IMR-90 (cell line): Measurements from ENCODE around the gene ART4. TPM values are rescaled to one million over a fixed set of nuclear protein-coding genes. Genes with fewer than 3 reads are reported as not detected.

Source experiments
- ATAC-seq: fragments of 200-7000 bp; cut with Tn5 transposase; 2 replicates; pipeline ENCODE4 v1.9.1; 2020; ENCODE audit warnings: low read depth, mild to moderate bottlenecking, moderate library complexity
- BruUV-seq: library from RNA; stranded (reverse); fragments of 400-500 nt; replicated peaks from 2 replicates; lab custom pipeline; 2021; lab: Mats Ljungman, UMichigan
- CTCF ChIA-PET: fragments of 300-600 bp; formaldehyde crosslinking; extraction: SDS; loops from one replicate; lab custom pipeline; 2021; ENCODE audit warnings: antibody characterized with exemption; lab: Yijun Ruan, JAX
- POLR2A ChIA-PET: fragments of 300-600 bp; sonication (Branson Sonifier 250); formaldehyde crosslinking; loops from one replicate; lab custom pipeline; 2022; ENCODE audit warnings: antibody characterized with exemption; ENCODE audit not compliant: unreplicated experiment; lab: Charles Lee
- DNase-seq: peaks from one replicate; pipeline ENCODE4 v3.0.0; 2013
- H2AFZ ChIP-seq: replicated peaks from 2 replicates; pipeline ENCODE3; 2013; ENCODE audit warnings: low read length, mild to moderate bottlenecking; ENCODE audit not compliant: poor library complexity
- H2AK5ac ChIP-seq: 2 replicates; pipeline ENCODE4 v1.6.1; 2013; ENCODE audit warnings: low read depth, low read length, inconsistent platforms
- H2AK9ac ChIP-seq: replicated peaks from 2 replicates; pipeline ENCODE3; 2013; ENCODE audit warnings: mild to moderate bottlenecking, low read depth, low read length, moderate library complexity; ENCODE audit not compliant: poor library complexity
- H2BK120ac ChIP-seq: 2 replicates; pipeline ENCODE4 v1.6.1; 2013; ENCODE audit warnings: low read depth, low read length, inconsistent platforms
- H2BK15ac ChIP-seq: 3 replicates; pipeline ENCODE4 v1.6.1; 2013; ENCODE audit warnings: low read depth, low read length, inconsistent platforms
- H2BK20ac ChIP-seq: 2 replicates; pipeline ENCODE4 v1.6.1; 2013; ENCODE audit warnings: low read depth, mild to moderate bottlenecking, inconsistent platforms, low read length, moderate library complexity
- H2BK5ac ChIP-seq: 2 replicates; pipeline ENCODE4 v1.6.1; 2013; ENCODE audit warnings: mild to moderate bottlenecking, low read depth, low read length, inconsistent platforms; ENCODE audit not compliant: poor library complexity, severe bottlenecking
- H3K14ac ChIP-seq: replicated peaks from 2 replicates; pipeline ENCODE4 v1.6.1; 2013; ENCODE audit warnings: low read depth, low read length, inconsistent platforms
- H3K18ac ChIP-seq: 2 replicates; pipeline ENCODE4 v1.6.1; 2013; ENCODE audit warnings: low read depth, low read length, control low read depth
- H3K23ac ChIP-seq: 2 replicates; pipeline ENCODE4 v1.6.1; 2013; ENCODE audit warnings: low read depth, low read length, inconsistent platforms
- H3K27ac ChIP-seq: 2 replicates; pipeline ENCODE4 v1.5.1; 2013; ENCODE audit warnings: mild to moderate bottlenecking, control low read depth, low read length; ENCODE audit not compliant: insufficient read depth
- H3K27me3 ChIP-seq: 2 replicates; pipeline ENCODE4 v1.6.1; 2013; ENCODE audit warnings: low read length; ENCODE audit not compliant: control insufficient read depth, insufficient read depth
- H3K36me3 ChIP-seq: 2 replicates; pipeline ENCODE4 v1.6.1; 2013; ENCODE audit warnings: low read length, mixed read lengths; ENCODE audit not compliant: control insufficient read depth, insufficient read depth
- H3K4ac ChIP-seq: 2 replicates; pipeline ENCODE4 v1.6.1; 2013; ENCODE audit warnings: low read depth, low read length, inconsistent platforms
- H3K4me1 ChIP-seq: 2 replicates; pipeline ENCODE4 v1.6.1; 2013; ENCODE audit warnings: low read length, mixed read lengths; ENCODE audit not compliant: control insufficient read depth, insufficient read depth
- H3K4me2 ChIP-seq: 2 replicates; pipeline ENCODE4 v1.6.1; 2013; ENCODE audit warnings: low read depth, mild to moderate bottlenecking, control low read depth, low read length, moderate library complexity
- H3K4me3 ChIP-seq: 2 replicates; pipeline ENCODE4 v1.5.1; 2013; ENCODE audit warnings: low read depth, mild to moderate bottlenecking, control low read depth, low read length, moderate library complexity; ENCODE audit not compliant: insufficient read depth
- H3K56ac ChIP-seq: 2 replicates; pipeline ENCODE4 v1.6.1; 2013; ENCODE audit warnings: low read length, inconsistent platforms; ENCODE audit not compliant: insufficient read depth; ENCODE audit errors: extremely low read depth
- H3K79me1 ChIP-seq, 2 experiments: 2 replicates each; pipeline ENCODE4 v1.6.1; 2013; ENCODE audit warnings: low read length in 2 of 2, inconsistent platforms in 1 of 2, low read depth in 1 of 2
- H3K9ac ChIP-seq: 2 replicates; pipeline ENCODE4 v1.6.1; 2013; ENCODE audit warnings: low read depth, low read length, control low read depth
- H3K9me1 ChIP-seq: 2 replicates; pipeline ENCODE4 v1.6.1; 2013; ENCODE audit warnings: low read length, inconsistent platforms; ENCODE audit not compliant: insufficient read depth
- H3K9me3 ChIP-seq: 2 replicates; pipeline ENCODE4 v1.6.1; 2013; ENCODE audit warnings: low read length; ENCODE audit not compliant: control insufficient read depth, insufficient read depth
- H4K20me1 ChIP-seq: 2 replicates; pipeline ENCODE4 v1.6.1; 2013; ENCODE audit warnings: low read length, inconsistent platforms; ENCODE audit not compliant: insufficient read depth
- H4K5ac ChIP-seq: 2 replicates; pipeline ENCODE4 v1.6.1; 2013; ENCODE audit warnings: mild to moderate bottlenecking, low read depth, low read length, control low read depth
- H4K8ac ChIP-seq, 2 experiments: 2 replicates each; pipeline ENCODE4 v1.6.1; 2013; ENCODE audit warnings: low read depth in 2 of 2, low read length in 2 of 2, control low read depth in 1 of 2, inconsistent platforms in 1 of 2
- H4K91ac ChIP-seq: 2 replicates; pipeline ENCODE4 v1.6.1; 2013; ENCODE audit warnings: low read depth, low read length, inconsistent platforms; ENCODE audit not compliant: insufficient read depth
- CHD1 ChIP-seq: IDR thresholded peaks from 2 replicates; pipeline ENCODE4 v1.6.1; 2012; ENCODE audit warnings: low read depth, low read length, improper control_type of control experiment
- POLR2A ChIP-seq: IDR thresholded peaks from 2 replicates; pipeline ENCODE4 v1.6.1; 2012; ENCODE audit warnings: mild to moderate bottlenecking, low read depth, low read length
- WGBS, 2 experiments: methylation state at CpG; one replicate each; pipeline versions ENCODE4 v1.1.5 to v1.1.7; 2013; ENCODE audit warnings: missing lambda C conversion rate in 2 of 2; ENCODE audit not compliant: insufficient read length in 1 of 2; ENCODE audit errors: extremely low coverage in 2 of 2; 5-methylcytosine and 5-hydroxymethylcytosine counted together
- dilution Hi-C: fragments of 300-500 bp; cut with HindIII; formaldehyde crosslinking; loops from one replicate; pipeline ENCODE4 v1.14.3; 2018; ENCODE audit warnings: low sequenced_read_pairs; ENCODE audit not compliant: unreplicated experiment
- in situ Hi-C: fragments of 300-500 bp; cut with MboI; formaldehyde crosslinking; loops from 3 replicates; pipeline ENCODE4 v1.14.3; 2019; ENCODE audit warnings: low sequenced_read_pairs, inconsistent platforms, mixed read lengths
- intact Hi-C: fragments of 100-400 bp; cut with micrococcal nuclease; formaldehyde crosslinking; loops from 2 replicates; pipeline ENCODE4 v1.10.0; 2022
- polyA plus RNA-seq, 3 experiments: library from polyadenylated mRNA; depleted of rRNA; stranded (reverse); fragments of >200 nt; gene quantifications; 2 replicates each; pipeline ENCODE4 v1.2.3, GENCODE V29; 2012; ENCODE audit warnings: low replicate concordance in 1 of 3
- total RNA-seq: library from RNA; depleted of rRNA; stranded (reverse); fragments of >200 nt; gene quantifications from 2 replicates; pipeline ENCODE4 v1.2.3, GENCODE V29; 2012

ART4 gene
- total and polyA plus RNA-seq, 2 of the 4 experiments (the other 2 are of a cell fraction): not detected

GRCh38 chr12:14779834-14780233, 63.5 kb downstream of the ART4 start:
- H2BK120ac ChIP-seq: no peak overlapping the region
- H3K56ac ChIP-seq: no peak overlapping the region
- no peak overlapping the region for H3K23ac ChIP-seq
- WGBS, 2 experiments: no CpG with 5 or more reads among the region's 2 CpGs
- H4K8ac ChIP-seq: no peak overlapping the region; a peak in 1 of 4 replicates
- no peaks in the 10 kb centered on the region for H3K36me3 ChIP-seq
- peaks cover 6% of the 10 kb centered on the region; the same call in 1 of the 2 replicates for H3K9me1 ChIP-seq
- no peak overlapping the region for H3K4me2 ChIP-seq
- no peak overlapping the region for H4K5ac ChIP-seq
- no peak overlapping the region for H2BK5ac ChIP-seq
- H3K9me3 ChIP-seq: no peaks in the 10 kb centered on the region
- no peak overlapping the region for H3K27ac ChIP-seq
- no peak overlapping the region for H2AFZ ChIP-seq
- H4K91ac ChIP-seq: no peak overlapping the region
- no peak overlapping the region for H3K4ac ChIP-seq
- H2AK9ac ChIP-seq: no peak overlapping the region
- ATAC-seq (no peak), DNase-seq (no peak)
- peaks cover 8% of the 10 kb centered on the region for H3K4me1 ChIP-seq
- no peak overlapping the region for H3K9ac ChIP-seq
- dilution Hi-C loops: no loop called here
- in situ Hi-C loops: loop anchor here (25.0 kb wide), 2 partner anchors 393 to 1107 kb away; partner anchors contain the start of gene STRAP
- H3K79me1 ChIP-seq: peaks cover 3 to 21% of the 10 kb centered on the region in 2 experiments; a peak in 2 of 4 replicates
- H3K14ac ChIP-seq: no peak overlapping the region
- ChIA-PET POLR2A (no interaction called here), CTCF (no interaction called here)
- H2AK5ac ChIP-seq: no peak overlapping the region
- H2BK20ac ChIP-seq: no peak overlapping the region
- no peak overlapping the region for H3K4me3 ChIP-seq
- H2BK15ac ChIP-seq: no peak overlapping the region
- TF ChIP-seq POLR2A: no peak
- TF ChIP-seq CHD1: no peak
- intact Hi-C loops: loop anchor here (10.0 kb wide), 1 partner anchor 1565 kb away; the partner anchor contains the start of gene MGST1
- no peak overlapping the region for H3K18ac ChIP-seq
- H3K27me3 ChIP-seq: no peaks in the 10 kb centered on the region
- H4K20me1 ChIP-seq: no peaks in the 10 kb centered on the region
- no TSS peak for BruUV-seq
